A673 (cell line): ENCODE results near the gene LCLAT1. TPM values are rescaled to one million over a fixed set of nuclear protein-coding genes. Genes with fewer than 3 reads are reported as not detected.

Source experiments
- BruUV-seq: library from RNA; stranded (reverse); fragments of 400-500 nt; replicated peaks from 2 replicates; lab custom pipeline; 2021; lab: Mats Ljungman, UMichigan
- CTCF ChIA-PET: fragments of 300-600 bp; sonication (Branson Sonifier 250); formaldehyde crosslinking; loops from one replicate; lab custom pipeline; 2022; ENCODE audit warnings: antibody characterized with exemption; lab: Charles Lee
- POLR2A ChIA-PET: fragments of 300-600 bp; sonication (Branson Sonifier 250); formaldehyde crosslinking; loops from one replicate; lab custom pipeline; 2022; ENCODE audit warnings: antibody characterized with exemption; ENCODE audit not compliant: low non-redundant PET; lab: Charles Lee
- DNase-seq: peaks from one replicate; pipeline ENCODE4 v3.0.0-alpha.2; 2015; ENCODE audit warnings: low spot score
- H3K27ac ChIP-seq: fragments of 200-600 bp; sonication (generic); 2 replicates; pipeline ENCODE4 v1.5.1; 2016; ENCODE audit warnings: mixed run types, low read depth, mild to moderate bottlenecking, mixed read lengths, antibody characterized with exemption, low read length; ENCODE audit not compliant: poor library complexity, severe bottlenecking
- H3K27me3 ChIP-seq: fragments of 200-600 bp; sonication (generic); replicated peaks from 2 replicates; pipeline ENCODE4 v1.6.1; 2017; ENCODE audit warnings: mixed run types, low read depth, mild to moderate bottlenecking, mixed read lengths, antibody characterized with exemption, low read length; ENCODE audit not compliant: insufficient read depth, poor library complexity
- H3K36me3 ChIP-seq: fragments of 200-600 bp; sonication (generic); 2 replicates; pipeline ENCODE4 v1.6.1; 2016; ENCODE audit warnings: mixed run types, mild to moderate bottlenecking, mixed read lengths, antibody characterized with exemption, low read length; ENCODE audit not compliant: insufficient read depth, poor library complexity, severe bottlenecking
- H3K4me1 ChIP-seq: fragments of 200-600 bp; sonication (generic); 2 replicates; pipeline ENCODE4 v1.6.1; 2017; ENCODE audit warnings: mixed run types, mild to moderate bottlenecking, mixed read lengths, antibody characterized with exemption, low read length; ENCODE audit not compliant: insufficient read depth, poor library complexity, severe bottlenecking
- H3K4me3 ChIP-seq: fragments of 200-600 bp; sonication (generic); 2 replicates; pipeline ENCODE4 v1.5.1; 2016; ENCODE audit warnings: low read depth, mixed run types, mild to moderate bottlenecking, mixed read lengths, low read length; ENCODE audit not compliant: poor library complexity, severe bottlenecking
- H3K9me3 ChIP-seq: fragments of 200-600 bp; sonication (generic); 2 replicates; pipeline ENCODE4 v1.6.1; 2016; ENCODE audit warnings: mixed run types, low read depth, mild to moderate bottlenecking, mixed read lengths, antibody characterized with exemption, low read length; ENCODE audit not compliant: poor library complexity, severe bottlenecking
- EZH2 ChIP-seq: fragments of 200-600 bp; sonication (generic); IDR thresholded peaks from 2 replicates; pipeline ENCODE4 v1.6.1; 2017; ENCODE audit warnings: borderline replicate concordance, low read depth, mild to moderate bottlenecking, mixed read lengths, antibody characterized with exemption, low read length; ENCODE audit not compliant: poor library complexity, severe bottlenecking
- intact Hi-C: fragments of 100-400 bp; cut with micrococcal nuclease; formaldehyde crosslinking; loops from one replicate; pipeline ENCODE4 v1.10.0; 2022; ENCODE audit not compliant: unreplicated experiment
- total RNA-seq: library from RNA; stranded (reverse); gene quantifications from 2 replicates; pipeline ENCODE4 v1.2.3, GENCODE V29; 2021
- TF ChIP-seq, protein P1 (sequence below): fragments of 300-800, 200-600 bp; sonication (generic); conservative IDR thresholded peaks from 2 replicates; pipeline ENCODE4 v1.5.1; 2017; ENCODE audit warnings: low read depth, mild to moderate bottlenecking, antibody characterized with exemption, low read length, moderate library complexity, mixed read lengths

LCLAT1 gene
- total RNA-seq, 1 experiment from 2014 or later: 35.3 TPM

DNA sequence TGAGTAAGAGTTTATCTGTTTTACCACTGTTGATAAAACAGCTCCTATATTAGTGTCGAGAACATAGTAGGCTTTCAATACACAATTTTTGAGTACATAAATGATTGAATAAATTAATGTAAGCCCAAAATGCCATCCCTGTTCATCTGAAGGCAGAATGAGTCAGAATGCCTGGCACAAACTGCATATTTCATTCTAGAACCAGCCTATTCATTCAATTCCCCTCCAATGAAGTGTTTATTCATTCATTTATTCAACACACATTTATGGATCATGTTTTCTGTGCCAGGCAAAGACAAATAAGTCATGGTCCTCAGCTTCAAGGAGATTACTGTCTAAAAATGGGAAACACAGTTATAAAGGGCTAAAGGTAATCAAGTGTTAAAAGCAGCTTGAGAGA lies 22.8 kb upstream of the LCLAT1 start:
- Histone ChIP-seq H3K36me3 (no peaks in the 10 kb centered on the region), H3K4me1 (peaks cover 27% of the 10 kb centered on the region), H3K27ac (no peak overlapping the region), H3K4me3 (no peak overlapping the region), H3K27me3 (no peaks in the 10 kb centered on the region), H3K9me3 (no peaks in the 10 kb centered on the region)
- no peak for DNase-seq
- intact Hi-C loops: no loop called here
- ChIA-PET POLR2A (no interaction called here), CTCF (interaction anchor here (0.7 kb wide), 1 partner anchor 105 kb away, joined by 8 read pairs; no protein-coding TSS in a partner anchor)
- no peak for TF ChIP-seq EZH2
- TF ChIP-seq, protein P1, sequence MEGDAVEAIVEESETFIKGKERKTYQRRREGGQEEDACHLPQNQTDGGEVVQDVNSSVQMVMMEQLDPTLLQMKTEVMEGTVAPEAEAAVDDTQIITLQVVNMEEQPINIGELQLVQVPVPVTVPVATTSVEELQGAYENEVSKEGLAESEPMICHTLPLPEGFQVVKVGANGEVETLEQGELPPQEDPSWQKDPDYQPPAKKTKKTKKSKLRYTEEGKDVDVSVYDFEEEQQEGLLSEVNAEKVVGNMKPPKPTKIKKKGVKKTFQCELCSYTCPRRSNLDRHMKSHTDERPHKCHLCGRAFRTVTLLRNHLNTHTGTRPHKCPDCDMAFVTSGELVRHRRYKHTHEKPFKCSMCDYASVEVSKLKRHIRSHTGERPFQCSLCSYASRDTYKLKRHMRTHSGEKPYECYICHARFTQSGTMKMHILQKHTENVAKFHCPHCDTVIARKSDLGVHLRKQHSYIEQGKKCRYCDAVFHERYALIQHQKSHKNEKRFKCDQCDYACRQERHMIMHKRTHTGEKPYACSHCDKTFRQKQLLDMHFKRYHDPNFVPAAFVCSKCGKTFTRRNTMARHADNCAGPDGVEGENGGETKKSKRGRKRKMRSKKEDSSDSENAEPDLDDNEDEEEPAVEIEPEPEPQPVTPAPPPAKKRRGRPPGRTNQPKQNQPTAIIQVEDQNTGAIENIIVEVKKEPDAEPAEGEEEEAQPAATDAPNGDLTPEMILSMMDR: no peak
- no TSS peak for BruUV-seq

DNA sequence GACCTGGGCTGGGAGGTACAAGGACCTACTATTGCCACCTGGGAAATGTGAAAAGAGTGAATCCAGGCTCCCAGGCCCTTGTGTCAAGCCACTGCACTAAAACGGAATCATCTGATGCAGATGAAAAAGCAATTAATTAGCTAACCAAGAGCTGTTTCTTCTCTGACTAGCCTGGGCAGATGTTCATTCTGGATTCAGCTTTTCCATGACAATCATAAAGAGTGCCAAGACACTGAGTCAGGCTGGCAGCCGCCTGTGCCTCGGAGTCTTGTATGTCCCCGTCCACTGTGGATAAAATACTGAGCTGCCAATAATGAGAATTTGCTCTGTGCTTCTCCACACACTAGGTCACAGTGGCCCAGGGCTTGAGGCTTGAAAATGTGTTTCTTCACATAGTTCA lies 21.7 kb upstream of the LCLAT1 start:
- CTCF ChIA-PET: no interaction called here
- no peak overlapping the region for H3K27ac ChIP-seq
- no peaks in the 10 kb centered on the region for H3K36me3 ChIP-seq
- no peaks in the 10 kb centered on the region for H3K9me3 ChIP-seq
- peaks cover 27% of the 10 kb centered on the region for H3K4me1 ChIP-seq
- no peaks in the 10 kb centered on the region for H3K27me3 ChIP-seq
- TF ChIP-seq, protein P1: no peak
- TF ChIP-seq EZH2: no peak
- intact Hi-C loops: no loop called here
- POLR2A ChIA-PET: no interaction called here
- no TSS peak for BruUV-seq
- DNase-seq: no peak
- H3K4me3 ChIP-seq: no peak overlapping the region

DNA sequence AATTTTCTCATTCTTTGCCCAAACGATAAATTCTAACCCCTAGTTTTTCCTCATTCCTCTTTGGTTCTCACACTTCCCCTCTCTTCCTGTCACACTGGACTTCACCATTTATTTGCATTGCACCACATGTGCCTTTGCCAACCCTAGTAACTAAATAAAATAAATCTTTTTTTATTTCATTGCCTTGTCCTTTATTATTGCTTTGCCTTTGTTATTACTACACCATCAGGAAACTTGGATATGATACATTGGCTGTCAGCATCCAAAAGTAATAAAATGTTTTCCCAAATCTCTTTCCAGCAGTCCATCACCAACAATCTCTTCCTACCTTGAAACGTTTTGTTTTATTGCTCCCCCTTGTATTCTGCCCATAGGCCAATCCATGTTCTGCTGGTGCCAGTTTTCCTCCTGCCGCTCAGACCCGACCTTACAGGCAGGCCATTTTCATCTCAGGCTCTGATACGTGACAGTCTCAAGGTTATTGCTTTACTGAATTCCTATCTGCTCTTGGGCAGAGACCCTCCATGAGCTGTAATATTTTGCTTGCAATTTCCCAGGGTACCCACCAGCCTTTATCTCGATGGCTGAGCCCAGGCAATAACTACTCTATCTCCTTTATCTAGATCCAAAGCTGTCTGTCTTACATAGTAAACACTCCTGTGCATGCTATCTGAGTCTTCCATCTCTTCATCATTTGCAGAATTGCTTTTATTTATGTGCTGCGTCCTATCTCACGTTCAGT lies 19.3 kb upstream of the LCLAT1 start:
- H3K9me3 ChIP-seq: no peaks in the 10 kb centered on the region
- no peak for TF ChIP-seq EZH2
- TF ChIP-seq, protein P1: no peak
- no peaks in the 10 kb centered on the region for H3K27me3 ChIP-seq
- no peak overlapping the region for H3K4me3 ChIP-seq
- no peaks in the 10 kb centered on the region for H3K36me3 ChIP-seq
- no peak overlapping the region for H3K27ac ChIP-seq
- H3K4me1 ChIP-seq: peaks cover 6% of the 10 kb centered on the region
- POLR2A ChIA-PET: no interaction called here
- CTCF ChIA-PET: no interaction called here
- no TSS peak for BruUV-seq
- intact Hi-C loops: no loop called here
- DNase-seq: no peak
